HepG2 (cell line): ENCODE measurements around the gene INAFM2. TPM values are rescaled to one million over a fixed set of nuclear protein-coding genes. Genes with fewer than 3 reads are reported as not detected.

Experiments used
- ADNP ChIP-seq: sonication (generic); formaldehyde crosslinking; IDR thresholded peaks from 2 replicates; pipeline ENCODE4 v1.4.0; 2020; ENCODE audit warnings: missing genetic modification reagents
- ARID5B ChIP-seq: IDR thresholded peaks from 2 replicates; pipeline ENCODE4 v1.4.0; 2020; ENCODE audit warnings: mild to moderate bottlenecking, missing genetic modification reagents
- DNMT3B ChIP-seq: conservative IDR thresholded peaks from 2 replicates; pipeline ENCODE4 v1.6.1; 2016; ENCODE audit warnings: missing biosample characterization, control low read depth
- HNRNPL ChIP-seq: fragments of 200-400 bp; formaldehyde crosslinking; IDR thresholded peaks from 2 replicates; pipeline ENCODE4 v1.6.1; 2017; ENCODE audit warnings: mild to moderate bottlenecking, low read depth, low read length
- MAZ ChIP-seq, 2 experiments: sonication (generic) in 1 of 2; formaldehyde crosslinking in 1 of 2; IDR thresholded peaks; 2 replicates each; pipeline versions ENCODE4 v1.5.0 to v1.6.1; 2012 to 2020; ENCODE audit warnings: low read depth in 2 of 2, mild to moderate bottlenecking in 2 of 2, borderline replicate concordance in 1 of 2, improper control_type of control experiment in 1 of 2, low read length in 1 of 2, missing genetic modification reagents in 1 of 2, moderate library complexity in 1 of 2
- MBNL3 ChIP-seq: fragments of 250-450 bp; sonication (Bioruptor Pico); conservative IDR thresholded peaks from 2 replicates; pipeline ENCODE4 v1.8.0; 2022; ENCODE audit warnings: mild to moderate bottlenecking, inconsistent platforms
- MXI1 ChIP-seq: IDR thresholded peaks from 3 replicates; pipeline ENCODE4 v1.6.1; 2012; ENCODE audit warnings: low read depth, low read length, inconsistent platforms, borderline replicate concordance
- NR2F1 ChIP-seq, 2 experiments: fragments of 450-650 bp in 1 of 2; formaldehyde crosslinking in 1 of 2; IDR thresholded peaks; 2 replicates each; pipeline versions ENCODE4 v1.5.0 to v1.6.1; 2016 to 2020; ENCODE audit warnings: mild to moderate bottlenecking in 1 of 2, missing compliant biosample characterization in 1 of 2, missing genetic modification reagents in 1 of 2, moderate library complexity in 1 of 2
- RARG ChIP-seq: sonication (generic); formaldehyde crosslinking; IDR thresholded peaks from 2 replicates; pipeline ENCODE4 v1.4.0; 2020; ENCODE audit warnings: low read depth, mild to moderate bottlenecking, missing genetic modification reagents
- RFX3 ChIP-seq: IDR thresholded peaks from 2 replicates; pipeline ENCODE4 v1.6.1; 2016; ENCODE audit warnings: missing biosample characterization, missing genetic modification reagents
- SP4 ChIP-seq: sonication (generic); formaldehyde crosslinking; IDR thresholded peaks from 2 replicates; pipeline ENCODE4 v1.8.1; 2023; ENCODE audit warnings: mild to moderate bottlenecking, missing genetic modification reagents
- TEAD2 ChIP-seq: sonication (generic); formaldehyde crosslinking; IDR thresholded peaks from 2 replicates; pipeline ENCODE4 v1.9.0; 2021; ENCODE audit warnings: missing genetic modification reagents
- ZFP62 ChIP-seq: sonication (generic); formaldehyde crosslinking; IDR thresholded peaks from 2 replicates; pipeline ENCODE4 v1.4.0; 2020; ENCODE audit warnings: missing genetic modification reagents
- ZFP91 ChIP-seq: sonication (generic); formaldehyde crosslinking; IDR thresholded peaks from 2 replicates; pipeline ENCODE4 v1.9.0; 2022; ENCODE audit warnings: missing genetic modification reagents, mild to moderate bottlenecking, borderline replicate concordance
- ZNF501 ChIP-seq: sonication (generic); formaldehyde crosslinking; IDR thresholded peaks from 2 replicates; pipeline ENCODE4 v1.5.1; 2020; ENCODE audit warnings: mild to moderate bottlenecking, moderate library complexity, missing genetic modification reagents
- ZNF510 ChIP-seq: sonication (generic); formaldehyde crosslinking; IDR thresholded peaks from 2 replicates; pipeline ENCODE4 v1.4.0; 2020; ENCODE audit warnings: low read depth, mild to moderate bottlenecking, missing genetic modification reagents
- ZNF570 ChIP-seq: sonication (generic); formaldehyde crosslinking; IDR thresholded peaks from 2 replicates; pipeline ENCODE4 v1.4.0; 2020; ENCODE audit warnings: mild to moderate bottlenecking, missing genetic modification reagents, borderline replicate concordance
- ZNF574 ChIP-seq: sonication (generic); formaldehyde crosslinking; IDR thresholded peaks from 2 replicates; pipeline ENCODE4 v1.4.0; 2020; ENCODE audit warnings: missing genetic modification reagents
- ZNF652 ChIP-seq: IDR thresholded peaks from 2 replicates; pipeline ENCODE4 v1.6.1; 2016; ENCODE audit warnings: low read depth, borderline replicate concordance
- polyA plus RNA-seq, 8 experiments: library from polyadenylated mRNA; depleted of rRNA in 3 of 8; stranded (reverse) in 7 of 8; unstranded in 1 of 8; fragments of >200 nt; fragmentation: Illumina TruSeq in 4 of 8; extraction: Trizol in 4 of 8; gene quantifications; 2 replicates each; pipeline versions ENCODE4 v1.2.1 to v1.2.3, GENCODE V29; 2011 to 2016; ENCODE audit warnings: low read depth in 4 of 8, missing spikeins in 1 of 8, mixed read lengths in 1 of 8; ENCODE audit not compliant: insufficient read depth in 1 of 8
- total RNA-seq, 5 experiments: library from RNA; depleted of rRNA; stranded (reverse); fragments of >200 nt; fragmentation: Illumina TruSeq; extraction: Trizol; gene quantifications; 2 replicates each; pipeline ENCODE4 v1.2.3, GENCODE V29; 2016; ENCODE audit warnings: low read depth in 1 of 5
- TF ChIP-seq, protein P1 (sequence below): sonication (generic); formaldehyde crosslinking; IDR thresholded peaks from 2 replicates; pipeline ENCODE4 v1.8.1; 2023; ENCODE audit warnings: missing genetic modification reagents, inconsistent platforms, borderline replicate concordance

INAFM2 gene
- total and polyA plus RNA-seq, 2 of the 13 experiments (the other 11 are each of a cell fraction or from before 2014, with no cell fraction given): 5.5 to 6.5 TPM

- TF ChIP-seq ZNF574 (CRISPR knock-in tag) (peak; percentile 49), HNRNPL (peak; percentile 79), MXI1 (peak; percentile 42; the same call in 1 of the 3 replicates), RARG (CRISPR knock-in tag) (no peak), ZNF510 (CRISPR knock-in tag) (no peak), ARID5B (CRISPR knock-in tag) (peak; percentile 38; the same call in 1 of the 2 replicates), ZNF652 (CRISPR knock-in tag) (no peak), ZNF570 (no peak), TEAD2 (CRISPR knock-in tag) (no peak), NR2F1 (CRISPR knock-in tag; IDR thresholded peaks at IDR 0.05) (no peak), ZNF501 (CRISPR knock-in tag) (peak; percentile 55; the same call in 1 of the 2 replicates), SP4 (CRISPR knock-in tag) (0 out of 2 replicates have a peak, but pooled peaks have one; percentile 26), DNMT3B (CRISPR knock-in tag) (0 out of 2 replicates have a peak, but pooled peaks have one; percentile 30), ZFP62 (CRISPR knock-in tag) (no peak), MBNL3 (no peak), ADNP (CRISPR knock-in tag) (no peak), MAZ (IDR thresholded peaks at IDR 0.05; ENCODE audit: borderline replicate concordance, low read depth, low read length) (peak; percentile 54; the same call in 1 of the 2 replicates), MAZ (CRISPR knock-in tag; IDR thresholded peaks at IDR 0.05; ENCODE audit: low read depth) (no peak), RFX3 (CRISPR knock-in tag) (no peak), ZFP91 (peak; percentile 70; the same call in 1 of the 2 replicates)
- TF ChIP-seq, protein P1, sequence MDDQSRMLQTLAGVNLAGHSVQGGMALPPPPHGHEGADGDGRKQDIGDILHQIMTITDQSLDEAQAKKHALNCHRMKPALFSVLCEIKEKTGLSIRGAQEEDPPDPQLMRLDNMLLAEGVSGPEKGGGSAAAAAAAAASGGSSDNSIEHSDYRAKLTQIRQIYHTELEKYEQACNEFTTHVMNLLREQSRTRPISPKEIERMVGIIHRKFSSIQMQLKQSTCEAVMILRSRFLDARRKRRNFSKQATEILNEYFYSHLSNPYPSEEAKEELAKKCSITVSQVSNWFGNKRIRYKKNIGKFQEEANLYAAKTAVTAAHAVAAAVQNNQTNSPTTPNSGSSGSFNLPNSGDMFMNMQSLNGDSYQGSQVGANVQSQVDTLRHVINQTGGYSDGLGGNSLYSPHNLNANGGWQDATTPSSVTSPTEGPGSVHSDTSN (CRISPR knock-in tag): no peak
These were observed 17.4 kb downstream of the INAFM2 start, which contains the start of gene CCDC9B (continued) for GRCh38 chr15:40340740-40341400.
